ENCODE data around the gene TRIM14. TPM values are rescaled to one million over a fixed set of nuclear protein-coding genes. Genes with fewer than 3 reads are reported as not detected.

Gene TRIM14
- total RNA-seq, 1 donor from 2014 or later: 9.4 TPM

DNA sequence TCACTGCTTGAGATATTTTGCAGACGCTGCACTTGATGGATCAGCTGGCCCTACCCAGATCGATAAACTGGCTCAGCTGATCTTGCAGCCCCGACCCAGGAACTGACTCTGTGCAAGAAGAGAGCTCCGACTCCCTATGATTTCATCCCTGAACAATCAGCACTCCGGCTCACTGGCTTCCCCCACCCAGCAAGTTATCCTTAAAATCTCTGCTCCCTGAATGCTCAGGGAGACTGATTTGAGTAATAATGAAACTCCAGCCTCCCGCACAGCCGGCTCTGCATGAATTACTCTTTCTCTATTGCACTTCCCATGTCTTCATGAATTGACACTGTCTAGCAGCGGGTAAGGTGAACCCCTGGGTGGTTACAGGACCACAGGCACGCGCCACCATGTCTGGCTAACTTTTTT lies 79.4 kb downstream of the TRIM14 start:
- Histone ChIP-seq H3K4me3 (ENCODE audit: low read depth, low read length) (no peak overlapping the region), H3K36me3 (ENCODE audit: control insufficient read depth, insufficient read depth, low read length) (no peaks in the 10 kb centered on the region), H3K27me3 (ENCODE audit: control insufficient read depth, insufficient read depth, low read length) (no peaks in the 10 kb centered on the region)
- DNase-seq (ENCODE audit: low read depth): no peak
- TF ChIP-seq, protein P1, sequence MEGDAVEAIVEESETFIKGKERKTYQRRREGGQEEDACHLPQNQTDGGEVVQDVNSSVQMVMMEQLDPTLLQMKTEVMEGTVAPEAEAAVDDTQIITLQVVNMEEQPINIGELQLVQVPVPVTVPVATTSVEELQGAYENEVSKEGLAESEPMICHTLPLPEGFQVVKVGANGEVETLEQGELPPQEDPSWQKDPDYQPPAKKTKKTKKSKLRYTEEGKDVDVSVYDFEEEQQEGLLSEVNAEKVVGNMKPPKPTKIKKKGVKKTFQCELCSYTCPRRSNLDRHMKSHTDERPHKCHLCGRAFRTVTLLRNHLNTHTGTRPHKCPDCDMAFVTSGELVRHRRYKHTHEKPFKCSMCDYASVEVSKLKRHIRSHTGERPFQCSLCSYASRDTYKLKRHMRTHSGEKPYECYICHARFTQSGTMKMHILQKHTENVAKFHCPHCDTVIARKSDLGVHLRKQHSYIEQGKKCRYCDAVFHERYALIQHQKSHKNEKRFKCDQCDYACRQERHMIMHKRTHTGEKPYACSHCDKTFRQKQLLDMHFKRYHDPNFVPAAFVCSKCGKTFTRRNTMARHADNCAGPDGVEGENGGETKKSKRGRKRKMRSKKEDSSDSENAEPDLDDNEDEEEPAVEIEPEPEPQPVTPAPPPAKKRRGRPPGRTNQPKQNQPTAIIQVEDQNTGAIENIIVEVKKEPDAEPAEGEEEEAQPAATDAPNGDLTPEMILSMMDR (IDR thresholded peaks at IDR 0.05; ENCODE audit: insufficient read depth, low read length, poor library complexity, severe bottlenecking): no peak

DNA sequence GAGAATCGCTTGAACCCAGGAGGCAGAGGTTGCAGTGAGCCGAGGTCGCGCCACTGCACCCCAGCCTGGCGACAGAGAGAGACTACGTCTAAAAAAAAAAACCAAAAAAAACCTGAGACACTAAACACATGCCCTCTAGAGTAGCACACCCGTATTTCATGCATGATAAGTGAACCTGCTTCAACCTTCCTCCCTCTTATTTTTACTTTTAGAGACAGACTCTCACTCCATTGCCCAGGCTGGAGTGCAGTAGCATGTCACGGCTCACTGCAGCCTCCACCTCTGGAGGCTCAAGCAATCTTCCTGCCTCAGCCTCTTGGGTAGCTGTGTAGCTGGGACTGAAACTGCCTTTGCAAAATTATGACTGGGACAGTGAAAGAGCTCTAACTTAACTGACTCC lies 80.1 kb downstream of the TRIM14 start:
- no peaks in the 10 kb centered on the region for H3K27me3 ChIP-seq (ENCODE audit: control insufficient read depth, insufficient read depth, low read length)
- no peak for DNase-seq (ENCODE audit: low read depth)
- TF ChIP-seq, protein P1 (IDR thresholded peaks at IDR 0.05; ENCODE audit: insufficient read depth, low read length, poor library complexity, severe bottlenecking): no peak
- no peak overlapping the region for H3K4me3 ChIP-seq (ENCODE audit: low read depth, low read length)
- no peaks in the 10 kb centered on the region for H3K36me3 ChIP-seq (ENCODE audit: control insufficient read depth, insufficient read depth, low read length)

- no peak for DNase-seq (ENCODE audit: low read depth)
- H3K36me3 ChIP-seq (ENCODE audit: control insufficient read depth, insufficient read depth, low read length): no peaks in the 10 kb centered on the region
- no peaks in the 10 kb centered on the region for H3K27me3 ChIP-seq (ENCODE audit: control insufficient read depth, insufficient read depth, low read length)
- H3K4me3 ChIP-seq (ENCODE audit: low read depth, low read length): no peak overlapping the region
- TF ChIP-seq, protein P1 (IDR thresholded peaks at IDR 0.05; ENCODE audit: insufficient read depth, low read length, poor library complexity, severe bottlenecking): no peak
Observed at GRCh38 chr9:98037357-98037756, 81.7 kb downstream of the TRIM14 start.

DNA sequence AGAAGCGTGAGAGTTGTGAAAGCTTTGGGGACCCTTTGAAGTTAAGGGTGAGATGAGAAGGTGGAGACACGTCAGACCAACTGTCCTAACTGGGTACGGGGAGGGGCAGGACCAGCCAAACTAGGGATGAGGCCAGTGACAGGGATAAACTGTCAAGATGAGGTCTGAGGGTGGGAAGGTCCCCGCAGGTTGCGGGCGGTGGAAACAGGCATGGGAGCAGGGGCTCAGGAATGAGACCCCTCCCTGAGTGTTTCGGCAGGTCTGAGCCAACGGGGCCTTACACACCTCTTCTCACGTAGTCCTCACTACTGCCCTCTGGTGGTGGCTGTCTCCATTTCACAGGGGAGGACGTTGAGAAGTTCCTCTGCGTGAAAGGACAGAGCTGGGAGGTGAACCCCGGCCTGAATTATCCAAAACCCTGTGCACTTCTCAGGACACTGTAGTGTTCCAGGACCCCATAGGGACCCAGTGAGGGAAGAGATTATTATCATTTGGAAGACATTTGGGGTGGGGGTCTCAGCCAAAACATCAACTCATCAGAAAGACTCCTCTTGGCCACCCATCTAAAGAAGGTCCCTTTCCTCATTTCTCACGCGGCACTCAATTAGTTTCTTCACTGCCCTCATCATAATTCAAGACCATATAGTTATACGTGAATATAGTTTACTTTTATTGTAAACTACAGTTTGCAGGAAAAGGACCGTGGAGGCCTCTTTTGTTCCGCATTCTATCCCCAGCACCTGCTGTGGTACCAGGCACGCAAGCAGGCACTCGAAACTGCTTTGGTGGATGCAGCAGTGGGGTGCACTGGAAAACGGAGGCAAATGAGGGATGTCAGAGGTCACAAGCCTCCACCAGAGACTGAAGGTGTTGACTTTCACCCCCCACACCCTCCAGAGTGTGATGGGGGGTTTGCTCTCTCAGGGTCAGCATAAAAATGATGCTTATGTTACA lies 84.2 kb downstream of the TRIM14 start:
- no peak for DNase-seq (ENCODE audit: low read depth)
- no peak overlapping the region for H3K4me3 ChIP-seq (ENCODE audit: low read depth, low read length)
- H3K36me3 ChIP-seq (ENCODE audit: control insufficient read depth, insufficient read depth, low read length): no peaks in the 10 kb centered on the region
- TF ChIP-seq, protein P1 (IDR thresholded peaks at IDR 0.05; ENCODE audit: insufficient read depth, low read length, poor library complexity, severe bottlenecking): peak; percentile 66
- no peaks in the 10 kb centered on the region for H3K27me3 ChIP-seq (ENCODE audit: control insufficient read depth, insufficient read depth, low read length)

DNA sequence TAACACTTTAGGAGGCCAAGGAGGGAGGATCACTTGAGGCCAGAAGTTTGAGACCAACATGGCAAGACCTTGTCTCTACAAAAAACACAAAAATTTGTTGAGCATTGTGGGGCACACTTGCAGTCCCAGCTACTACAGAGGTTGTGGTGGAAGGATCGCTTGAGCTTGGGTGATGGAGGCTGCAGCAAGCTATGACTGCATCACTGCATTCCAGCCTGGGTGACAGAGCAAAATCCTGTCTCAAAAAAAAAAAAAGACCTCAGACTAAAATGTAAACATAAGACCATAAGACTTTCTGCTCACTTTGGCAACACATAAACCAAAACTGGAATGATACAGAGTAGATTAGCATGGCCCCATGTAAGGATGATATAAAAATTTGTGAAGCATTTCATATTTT lies 87.1 kb downstream of the TRIM14 start:
- Histone ChIP-seq H3K36me3 (ENCODE audit: control insufficient read depth, insufficient read depth, low read length) (no peaks in the 10 kb centered on the region), H3K27me3 (ENCODE audit: control insufficient read depth, insufficient read depth, low read length) (no peaks in the 10 kb centered on the region), H3K4me3 (ENCODE audit: low read depth, low read length) (no peak overlapping the region)
- DNase-seq (ENCODE audit: low read depth): no peak
- TF ChIP-seq, protein P1 (IDR thresholded peaks at IDR 0.05; ENCODE audit: insufficient read depth, low read length, poor library complexity, severe bottlenecking): no peak
